Ishikawa (cell line): ENCODE measurements around the gene SBF2.

Experiments used
- CEBPB ChIP-seq: IDR thresholded peaks from 2 replicates; pipeline ENCODE4 v1.6.1; 2012
- CREB1 ChIP-seq: IDR thresholded peaks from 2 replicates; pipeline ENCODE4 v1.6.1; 2012; ENCODE audit warnings: low read depth
- EGR1 ChIP-seq: IDR thresholded peaks from 2 replicates; pipeline ENCODE4 v1.6.1; 2012
- EP300 ChIP-seq: IDR thresholded peaks from 2 replicates; pipeline ENCODE4 v1.6.1; 2012; ENCODE audit warnings: borderline replicate concordance
- FOXM1 ChIP-seq: IDR thresholded peaks from 2 replicates; pipeline ENCODE4 v1.6.1; 2012; ENCODE audit warnings: low read depth, borderline replicate concordance
- NFIC ChIP-seq: IDR thresholded peaks from 2 replicates; pipeline ENCODE4 v1.6.1; 2012
- RAD21 ChIP-seq: IDR thresholded peaks from 2 replicates; pipeline ENCODE4 v1.6.1; 2012; ENCODE audit warnings: low read depth
- TAF1 ChIP-seq: IDR thresholded peaks from 2 replicates; pipeline ENCODE4 v1.6.1; 2012; ENCODE audit warnings: low read depth, mild to moderate bottlenecking
- TCF12 ChIP-seq: IDR thresholded peaks from 2 replicates; pipeline ENCODE4 v1.6.1; 2012; ENCODE audit warnings: low read depth
- TEAD4 ChIP-seq: IDR thresholded peaks from 2 replicates; pipeline ENCODE4 v1.6.1; 2012
- YY1 ChIP-seq: IDR thresholded peaks from 2 replicates; pipeline ENCODE4 v1.6.1; 2012; ENCODE audit warnings: low read depth
- ZBTB7A ChIP-seq: IDR thresholded peaks from 2 replicates; pipeline ENCODE4 v1.6.1; 2012; ENCODE audit warnings: low read depth
- TF ChIP-seq, protein P1 (sequence below): IDR thresholded peaks from 2 replicates; pipeline ENCODE4 v1.6.1; 2012
- TF ChIP-seq, protein P2 (sequence below): IDR thresholded peaks from 2 replicates; pipeline ENCODE4 v1.6.1; 2012
- TF ChIP-seq, protein P3 (sequence below): IDR thresholded peaks from 2 replicates; pipeline ENCODE4 v1.6.1; 2012; ENCODE audit warnings: low read depth, mild to moderate bottlenecking

The SBF2 gene

DNA sequence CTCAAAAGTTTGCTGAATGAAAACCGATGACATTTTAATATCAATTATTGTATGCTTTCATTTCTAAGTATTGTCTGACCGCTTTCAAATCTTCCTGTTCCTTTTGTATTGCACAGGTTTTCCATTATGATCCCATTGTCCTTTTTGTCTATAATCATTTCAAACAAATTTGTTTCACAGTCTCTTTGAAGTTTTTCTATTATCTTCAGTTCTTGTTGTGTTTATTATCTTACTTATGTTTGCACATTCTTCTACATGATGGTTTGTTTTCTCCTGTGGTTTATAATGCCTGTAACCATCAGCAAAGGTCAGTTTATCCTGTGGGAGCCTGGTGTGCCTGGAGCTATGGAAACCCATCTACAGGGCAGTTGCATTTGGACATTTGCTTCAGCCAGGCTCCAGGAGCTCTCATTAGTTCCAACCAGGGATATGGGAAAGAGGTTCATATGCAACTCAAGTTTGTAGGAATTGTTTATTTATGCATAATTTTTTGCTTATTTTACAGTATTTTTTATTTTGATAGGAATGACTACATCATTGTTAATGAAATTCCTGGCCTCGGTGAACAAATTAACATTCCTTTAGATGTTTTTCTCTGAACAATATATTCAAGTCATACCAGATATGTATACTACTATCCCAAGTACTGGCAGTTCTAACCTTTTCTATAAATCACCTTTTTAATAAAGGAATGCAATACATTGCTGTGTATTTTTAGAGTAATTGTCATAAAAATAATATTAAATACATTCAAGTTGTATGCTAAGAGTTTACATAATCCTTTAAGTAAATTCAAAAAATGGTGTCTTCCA is 179.2 kb downstream of the SBF2 start:
- TF ChIP-seq, protein P1, sequence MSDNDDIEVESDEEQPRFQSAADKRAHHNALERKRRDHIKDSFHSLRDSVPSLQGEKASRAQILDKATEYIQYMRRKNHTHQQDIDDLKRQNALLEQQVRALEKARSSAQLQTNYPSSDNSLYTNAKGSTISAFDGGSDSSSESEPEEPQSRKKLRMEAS, result no peak
- no peak for TF ChIP-seq CREB1
- TF ChIP-seq RAD21, result no peak
- no peak for TF ChIP-seq TEAD4
- no peak for TF ChIP-seq TCF12
- no peak for TF ChIP-seq CEBPB
- TF ChIP-seq, protein P2, sequence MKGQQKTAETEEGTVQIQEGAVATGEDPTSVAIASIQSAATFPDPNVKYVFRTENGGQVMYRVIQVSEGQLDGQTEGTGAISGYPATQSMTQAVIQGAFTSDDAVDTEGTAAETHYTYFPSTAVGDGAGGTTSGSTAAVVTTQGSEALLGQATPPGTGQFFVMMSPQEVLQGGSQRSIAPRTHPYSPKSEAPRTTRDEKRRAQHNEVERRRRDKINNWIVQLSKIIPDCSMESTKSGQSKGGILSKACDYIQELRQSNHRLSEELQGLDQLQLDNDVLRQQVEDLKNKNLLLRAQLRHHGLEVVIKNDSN, result no peak
- no peak for TF ChIP-seq EP300
- TF ChIP-seq NFIC, result no peak
- TF ChIP-seq, protein P3, sequence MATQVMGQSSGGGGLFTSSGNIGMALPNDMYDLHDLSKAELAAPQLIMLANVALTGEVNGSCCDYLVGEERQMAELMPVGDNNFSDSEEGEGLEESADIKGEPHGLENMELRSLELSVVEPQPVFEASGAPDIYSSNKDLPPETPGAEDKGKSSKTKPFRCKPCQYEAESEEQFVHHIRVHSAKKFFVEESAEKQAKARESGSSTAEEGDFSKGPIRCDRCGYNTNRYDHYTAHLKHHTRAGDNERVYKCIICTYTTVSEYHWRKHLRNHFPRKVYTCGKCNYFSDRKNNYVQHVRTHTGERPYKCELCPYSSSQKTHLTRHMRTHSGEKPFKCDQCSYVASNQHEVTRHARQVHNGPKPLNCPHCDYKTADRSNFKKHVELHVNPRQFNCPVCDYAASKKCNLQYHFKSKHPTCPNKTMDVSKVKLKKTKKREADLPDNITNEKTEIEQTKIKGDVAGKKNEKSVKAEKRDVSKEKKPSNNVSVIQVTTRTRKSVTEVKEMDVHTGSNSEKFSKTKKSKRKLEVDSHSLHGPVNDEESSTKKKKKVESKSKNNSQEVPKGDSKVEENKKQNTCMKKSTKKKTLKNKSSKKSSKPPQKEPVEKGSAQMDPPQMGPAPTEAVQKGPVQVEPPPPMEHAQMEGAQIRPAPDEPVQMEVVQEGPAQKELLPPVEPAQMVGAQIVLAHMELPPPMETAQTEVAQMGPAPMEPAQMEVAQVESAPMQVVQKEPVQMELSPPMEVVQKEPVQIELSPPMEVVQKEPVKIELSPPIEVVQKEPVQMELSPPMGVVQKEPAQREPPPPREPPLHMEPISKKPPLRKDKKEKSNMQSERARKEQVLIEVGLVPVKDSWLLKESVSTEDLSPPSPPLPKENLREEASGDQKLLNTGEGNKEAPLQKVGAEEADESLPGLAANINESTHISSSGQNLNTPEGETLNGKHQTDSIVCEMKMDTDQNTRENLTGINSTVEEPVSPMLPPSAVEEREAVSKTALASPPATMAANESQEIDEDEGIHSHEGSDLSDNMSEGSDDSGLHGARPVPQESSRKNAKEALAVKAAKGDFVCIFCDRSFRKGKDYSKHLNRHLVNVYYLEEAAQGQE, result no peak
- no peak for TF ChIP-seq TAF1
- TF ChIP-seq FOXM1, result no peak
- TF ChIP-seq ZBTB7A, result no peak
- TF ChIP-seq EGR1, result no peak
- no peak for TF ChIP-seq YY1

DNA sequence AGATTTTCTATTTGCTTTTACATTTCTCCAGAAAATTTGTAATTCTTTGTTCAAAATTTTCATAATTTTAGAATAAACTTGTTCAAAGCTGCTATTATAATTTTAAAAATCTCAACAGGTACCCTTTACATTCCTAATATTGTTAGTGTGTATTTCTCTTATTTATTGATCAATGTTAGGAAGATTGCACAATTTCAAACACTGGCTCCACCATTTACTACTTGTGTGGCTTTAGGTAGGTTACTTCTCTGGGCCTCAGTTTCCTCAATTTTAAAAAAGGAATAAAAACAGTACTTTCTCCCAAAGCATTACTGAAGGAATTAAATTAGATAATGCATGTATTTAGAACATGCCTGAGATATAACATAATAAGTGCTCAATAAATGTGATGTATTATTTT is 180.2 kb downstream of the SBF2 start:
- TF ChIP-seq EP300, result no peak
- TF ChIP-seq, protein P3, result no peak
- TF ChIP-seq NFIC, result no peak
- TF ChIP-seq TCF12, result no peak
- TF ChIP-seq FOXM1, result no peak
- TF ChIP-seq CREB1, result no peak
- TF ChIP-seq EGR1, result no peak

DNA sequence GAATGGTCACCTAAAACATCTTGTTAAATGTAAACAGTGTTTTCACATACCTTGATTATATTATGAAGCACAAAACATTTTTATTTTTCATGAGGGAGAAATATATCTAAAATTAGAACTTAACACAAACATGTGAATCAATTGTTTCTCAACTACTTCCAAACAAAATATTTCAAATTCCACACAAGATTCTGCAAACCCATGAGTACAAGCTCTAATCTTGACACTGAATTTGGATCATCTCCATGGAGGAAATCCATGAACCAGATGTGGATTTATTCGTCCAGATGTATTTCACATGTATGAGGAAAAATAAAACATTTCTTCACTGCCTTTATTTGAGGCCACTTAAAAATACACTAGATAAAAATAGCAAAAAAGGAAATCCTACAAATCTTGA is 184.2 kb downstream of the SBF2 start:
- TF ChIP-seq, protein P3, result no peak
- TF ChIP-seq TAF1 (no peak), RAD21 (no peak), TEAD4 (no peak), CEBPB (no peak), TCF12 (no peak), FOXM1 (no peak), ZBTB7A (no peak), NFIC (no peak), CREB1 (no peak), EGR1 (no peak), EP300 (no peak), YY1 (no peak)
- TF ChIP-seq, protein P1, result no peak
- TF ChIP-seq, protein P2, result no peak

DNA sequence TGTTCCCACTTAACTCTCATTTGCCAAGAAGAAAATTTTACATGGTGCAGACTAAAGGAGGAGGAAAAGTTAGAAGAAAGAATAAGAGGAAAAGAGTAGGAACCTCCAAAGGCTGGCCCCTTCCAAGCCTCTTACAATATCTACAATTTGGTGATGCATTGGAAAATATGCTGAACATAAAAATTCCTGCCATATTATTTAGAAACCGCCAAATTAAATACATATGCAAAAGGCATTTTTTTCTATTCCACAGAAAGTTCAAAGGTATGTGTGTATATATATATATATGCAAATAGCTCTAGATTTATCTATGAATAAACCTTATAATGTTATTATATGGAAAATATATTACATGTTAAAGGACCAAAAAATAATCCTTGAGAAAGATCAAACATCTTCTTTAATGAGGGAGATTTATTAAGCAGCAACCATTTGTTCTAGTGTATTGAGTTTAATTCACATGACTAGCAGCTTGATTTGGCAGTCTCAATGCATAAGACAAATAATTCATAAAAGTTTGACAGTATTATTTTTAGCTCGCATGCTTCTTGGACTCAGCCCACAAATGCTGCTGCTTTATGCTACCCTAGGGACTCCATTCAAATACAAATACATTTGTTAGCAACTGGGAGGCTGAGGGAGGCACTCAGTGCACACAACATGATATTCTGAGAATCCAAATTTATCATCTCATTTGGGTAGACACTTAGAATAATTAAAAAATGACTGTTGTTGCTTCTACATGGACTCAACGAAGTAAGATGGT is 184.9 kb downstream of the SBF2 start:
- TF ChIP-seq TAF1 (no peak), EGR1 (no peak), RAD21 (no peak), CREB1 (no peak), YY1 (no peak), EP300 (no peak), TEAD4 (no peak), FOXM1 (no peak), ZBTB7A (no peak), CEBPB (no peak)
- TF ChIP-seq, protein P1, result no peak
- TF ChIP-seq, protein P3, result no peak
